Liver (tissue), 9 donors: Measurements from ENCODE around the gene JAG2. TPM values are rescaled to one million over a fixed set of nuclear protein-coding genes. Genes with fewer than 3 reads are reported as not detected.

Experiments used
- DNase-seq: peaks from one replicate; pipeline ENCODE4 v3.0.0-alpha.2; 2017; ENCODE audit warnings: low spot score
- H3K27ac ChIP-seq, 2 donors: one replicate each; pipeline ENCODE4 v1.7.0; 2013; ENCODE audit warnings: inconsistent platforms in 2 of 2, low read length in 2 of 2, control low read depth in 1 of 2, low read depth in 1 of 2, mild to moderate bottlenecking in 1 of 2
- H3K27me3 ChIP-seq, 4 donors: one replicate each; pipeline versions ENCODE4 v1.6.1 to v1.7.0; 2013; ENCODE audit warnings: low read length in 3 of 4, inconsistent platforms in 1 of 4, mild to moderate bottlenecking in 1 of 4, moderate library complexity in 1 of 4; ENCODE audit not compliant: control insufficient read depth in 4 of 4, insufficient read depth in 4 of 4
- H3K36me3 ChIP-seq, 4 donors: one replicate each; pipeline versions ENCODE4 v1.6.1 to v1.7.0; 2013; ENCODE audit warnings: low read length in 3 of 4, mild to moderate bottlenecking in 3 of 4, low read depth in 1 of 4, moderate library complexity in 1 of 4; ENCODE audit not compliant: control insufficient read depth in 4 of 4, insufficient read depth in 3 of 4
- H3K4me1 ChIP-seq, 4 donors: one replicate each; pipeline versions ENCODE4 v1.6.1 to v1.7.0; 2013; ENCODE audit warnings: low read length in 3 of 4, mild to moderate bottlenecking in 3 of 4, moderate library complexity in 1 of 4; ENCODE audit not compliant: control insufficient read depth in 4 of 4, insufficient read depth in 4 of 4
- H3K4me3 ChIP-seq, 3 donors: one replicate each; pipeline versions ENCODE4 v1.6.1 to v1.7.0; 2013; ENCODE audit warnings: low read length in 3 of 3, control low read depth in 1 of 3, low read depth in 1 of 3, mild to moderate bottlenecking in 1 of 3
- H3K9ac ChIP-seq, 2 donors: one replicate each; pipeline ENCODE4 v1.7.0; 2013; ENCODE audit warnings: low read length in 2 of 2, mild to moderate bottlenecking in 2 of 2, moderate library complexity in 2 of 2, control low read depth in 1 of 2, low read depth in 1 of 2
- H3K9me3 ChIP-seq, 4 donors: one replicate each; pipeline versions ENCODE4 v1.6.1 to v1.7.0; 2013; ENCODE audit warnings: low read length in 3 of 4; ENCODE audit not compliant: control insufficient read depth in 4 of 4
- ATF3 ChIP-seq: IDR thresholded peaks from 2 replicates; pipeline ENCODE4 v1.6.1; 2016; ENCODE audit warnings: antibody characterized with exemption
- CTCF ChIP-seq: fragments of 150-350 bp; IDR thresholded peaks from 2 replicates; pipeline ENCODE4 v1.5.1; 2017; ENCODE audit warnings: improper control_type of control experiment, low read depth, low read length; ENCODE audit not compliant: missing input control
- EGR1 ChIP-seq, 2 donors: IDR thresholded peaks; 2 replicates each; pipeline ENCODE4 v1.6.1; 2016 to 2018; ENCODE audit warnings: antibody characterized with exemption in 2 of 2, low read depth in 2 of 2
- FOXA1 ChIP-seq: IDR thresholded peaks from 2 replicates; pipeline ENCODE4 v1.6.1; 2016; ENCODE audit warnings: antibody characterized with exemption
- FOXA2 ChIP-seq: IDR thresholded peaks from 2 replicates; pipeline ENCODE4 v1.6.1; 2016; ENCODE audit warnings: antibody characterized with exemption
- GABPA ChIP-seq, 2 donors: IDR thresholded peaks in 1 of 2; conservative IDR thresholded peaks in 1 of 2; 2 replicates each; pipeline ENCODE4 v1.6.1; 2016; ENCODE audit warnings: antibody characterized with exemption in 2 of 2, mild to moderate bottlenecking in 1 of 2, moderate library complexity in 1 of 2
- HNF4A ChIP-seq, 2 donors: conservative IDR thresholded peaks; 2 replicates each; pipeline ENCODE4 v1.6.1; 2016; ENCODE audit warnings: antibody characterized with exemption in 2 of 2, mild to moderate bottlenecking in 2 of 2
- HNF4G ChIP-seq: IDR thresholded peaks from 2 replicates; pipeline ENCODE4 v1.6.1; 2016; ENCODE audit warnings: antibody characterized with exemption
- JUND ChIP-seq, 2 donors: IDR thresholded peaks; 2 replicates each; pipeline ENCODE4 v1.6.1; 2016; ENCODE audit warnings: antibody characterized with exemption in 2 of 2
- MAX ChIP-seq: IDR thresholded peaks from 2 replicates; pipeline ENCODE4 v1.6.1; 2016; ENCODE audit warnings: antibody characterized with exemption
- NR2F2 ChIP-seq: IDR thresholded peaks from 2 replicates; pipeline ENCODE4 v1.6.1; 2016; ENCODE audit warnings: antibody characterized with exemption
- RAD21 ChIP-seq, 2 donors: IDR thresholded peaks; 2 replicates each; pipeline ENCODE4 v1.6.1; 2016; ENCODE audit warnings: antibody characterized with exemption in 2 of 2, mild to moderate bottlenecking in 2 of 2
- REST ChIP-seq: IDR thresholded peaks from 2 replicates; pipeline ENCODE4 v1.6.1; 2016; ENCODE audit warnings: antibody characterized with exemption, mild to moderate bottlenecking
- RXRA ChIP-seq, 2 donors: IDR thresholded peaks; 2 replicates each; pipeline ENCODE4 v1.6.1; 2017 to 2018; ENCODE audit warnings: antibody characterized with exemption in 2 of 2, mild to moderate bottlenecking in 1 of 2
- SP1 ChIP-seq: IDR thresholded peaks from 2 replicates; pipeline ENCODE4 v1.6.1; 2018; ENCODE audit warnings: antibody characterized with exemption, mild to moderate bottlenecking
- TAF1 ChIP-seq: conservative IDR thresholded peaks from 2 replicates; pipeline ENCODE4 v1.6.1; 2016; ENCODE audit warnings: antibody characterized with exemption, mild to moderate bottlenecking
- YY1 ChIP-seq: IDR thresholded peaks from 2 replicates; pipeline ENCODE4 v1.6.1; 2016; ENCODE audit warnings: antibody characterized with exemption, mild to moderate bottlenecking
- ZBTB33 ChIP-seq: IDR thresholded peaks from 2 replicates; pipeline ENCODE4 v1.6.1; 2016; ENCODE audit warnings: antibody characterized with exemption
- WGBS: extraction: QIAGEN DNeasy Blood & Tissue Kit; methylation state at CpG from one replicate; pipeline ENCODE4 v1.1.7; 2013; 5-methylcytosine and 5-hydroxymethylcytosine counted together
- polyA plus RNA-seq, 2 donors: library from polyadenylated mRNA; stranded (reverse) in 1 of 2; unstranded in 1 of 2; fragments of 200-250 nt in 1 of 2; fragments of >200 nt in 1 of 2; fragmentation: Nextera tagmentation in 1 of 2; extraction: Ambion mirVana in 1 of 2; gene quantifications; one replicate each; pipeline versions ENCODE4 v1.2.1 to v1.2.3, GENCODE V29; 2013 to 2015
- total RNA-seq, 2 donors: library from RNA; depleted of rRNA; stranded (reverse); fragments of >200 nt; gene quantifications; one replicate each; pipeline ENCODE4 v1.2.3, GENCODE V29; 2014
- donor health status: healthy.
- donor health status: healthy.
- donor health status: healthy.
- donor health status: healthy.
- donor health status: healthy.

The JAG2 gene
- total and polyA plus RNA-seq, 4 donors, result 0.24 to 1.0 (median 0.54) TPM

- WGBS, result 90% methylated on average over 15 of the region's 15 CpGs
- no peak for DNase-seq
- no peaks in the 10 kb centered on the region for H3K36me3 ChIP-seq
- H3K4me3 ChIP-seq, result no peak overlapping the region
- no peak overlapping the region for H3K27ac ChIP-seq
- H3K4me1 ChIP-seq, result peaks cover 10 to 28% (median 18%) of the 10 kb centered on the region in 4 donors
- peaks cover 0 to 2% (median 0%) of the 10 kb centered on the region in 4 donors for H3K27me3 ChIP-seq
- H3K9me3 ChIP-seq, result peaks cover 0 to 9% (median 4%) of the 10 kb centered on the region in 4 donors
- no peak overlapping the region for H3K9ac ChIP-seq
- TF ChIP-seq YY1, result no peak
- TF ChIP-seq SP1, result no peak
- TF ChIP-seq CTCF, result no peak
- no peak for TF ChIP-seq ZBTB33
- no peak for TF ChIP-seq NR2F2
- TF ChIP-seq TAF1, result no peak
- no peak for TF ChIP-seq EGR1 (IDR thresholded peaks at IDR 0.05; ENCODE audit: low read depth in 2 of 2)
- TF ChIP-seq REST, result no peak
- TF ChIP-seq FOXA1, result no peak
- no peak for TF ChIP-seq HNF4A (conservative IDR thresholded peaks at IDR 0.05)
- TF ChIP-seq JUND (IDR thresholded peaks at IDR 0.05), result no peak
- TF ChIP-seq MAX, result no peak
- no peak for TF ChIP-seq HNF4G
- no peak for TF ChIP-seq RAD21 (IDR thresholded peaks at IDR 0.05)
- TF ChIP-seq RXRA (IDR thresholded peaks at IDR 0.05), result no peak
- TF ChIP-seq GABPA (IDR thresholded peaks at IDR 0.05 in 1 of 2, conservative IDR thresholded peaks at IDR 0.05 in 1 of 2), result no peak
- TF ChIP-seq FOXA2, result no peak
- no peak for TF ChIP-seq ATF3
Observed at GRCh38 chr14:105096206-105096875, 72.2 kb downstream of the JAG2 start.
